ENCODE data around the gene CRKL.

Gene CRKL

DNA sequence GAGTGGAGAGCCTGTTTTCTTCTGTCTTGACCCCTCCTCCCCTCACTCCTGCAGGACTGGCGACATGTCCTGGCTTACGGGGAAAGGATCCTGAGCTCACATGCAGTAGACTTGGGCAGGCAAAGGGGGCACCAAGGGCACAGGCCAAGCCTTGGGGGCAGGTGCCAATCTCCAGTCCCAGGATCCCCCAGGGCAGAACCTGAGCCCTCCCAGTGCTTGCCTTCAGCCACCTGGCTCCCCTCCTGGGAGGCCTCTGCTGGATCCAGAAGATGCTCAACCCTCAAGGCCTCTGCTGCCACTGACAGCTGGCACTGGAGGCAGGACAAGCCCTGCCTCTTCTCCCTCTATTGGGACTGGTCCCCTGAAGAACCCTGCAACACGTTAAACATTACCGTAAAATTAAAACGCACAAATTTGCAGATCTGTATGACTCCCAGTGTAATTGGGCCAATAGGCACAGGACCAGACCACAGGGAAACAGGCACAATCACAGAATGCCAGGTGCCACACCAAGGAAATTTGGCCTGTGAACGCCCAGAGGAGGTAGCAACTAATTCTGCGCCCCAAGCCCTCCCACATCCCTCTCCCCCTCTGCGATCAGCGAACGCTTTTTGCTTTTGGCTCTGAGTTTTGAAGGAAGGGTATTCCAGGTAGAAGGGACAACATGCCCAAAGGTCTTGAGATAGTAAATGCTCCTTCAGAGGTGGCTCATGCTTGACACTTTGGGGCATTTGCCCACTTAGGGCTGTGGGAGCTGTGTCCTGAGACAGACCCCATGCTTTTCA, 63.9 kb downstream of the CRKL start:
- peaks cover 9% of the 10 kb centered on the region for H3K36me3 ChIP-seq (ENCODE audit: control insufficient read depth, insufficient read depth, low read length)
- H3K4me1 ChIP-seq (ENCODE audit: control insufficient read depth, insufficient read depth, low read length), result peaks cover 12% of the 10 kb centered on the region; the same call in 1 of the 2 replicates
- H3K27me3 ChIP-seq (ENCODE audit: control insufficient read depth, insufficient read depth, low read length), result peaks cover 28% of the 10 kb centered on the region
- H3K9me3 ChIP-seq (ENCODE audit: control insufficient read depth, insufficient read depth, low read length), result peaks cover 6% of the 10 kb centered on the region
- peak overlapping the region; percentile 84 for H3K4me3 ChIP-seq (ENCODE audit: low read depth, low read length)
- H3K27ac ChIP-seq (ENCODE audit: low read depth, low read length), result peak overlapping the region; percentile 36
- no peak overlapping the region for H3K9ac ChIP-seq (ENCODE audit: low read depth, low read length)

DNA sequence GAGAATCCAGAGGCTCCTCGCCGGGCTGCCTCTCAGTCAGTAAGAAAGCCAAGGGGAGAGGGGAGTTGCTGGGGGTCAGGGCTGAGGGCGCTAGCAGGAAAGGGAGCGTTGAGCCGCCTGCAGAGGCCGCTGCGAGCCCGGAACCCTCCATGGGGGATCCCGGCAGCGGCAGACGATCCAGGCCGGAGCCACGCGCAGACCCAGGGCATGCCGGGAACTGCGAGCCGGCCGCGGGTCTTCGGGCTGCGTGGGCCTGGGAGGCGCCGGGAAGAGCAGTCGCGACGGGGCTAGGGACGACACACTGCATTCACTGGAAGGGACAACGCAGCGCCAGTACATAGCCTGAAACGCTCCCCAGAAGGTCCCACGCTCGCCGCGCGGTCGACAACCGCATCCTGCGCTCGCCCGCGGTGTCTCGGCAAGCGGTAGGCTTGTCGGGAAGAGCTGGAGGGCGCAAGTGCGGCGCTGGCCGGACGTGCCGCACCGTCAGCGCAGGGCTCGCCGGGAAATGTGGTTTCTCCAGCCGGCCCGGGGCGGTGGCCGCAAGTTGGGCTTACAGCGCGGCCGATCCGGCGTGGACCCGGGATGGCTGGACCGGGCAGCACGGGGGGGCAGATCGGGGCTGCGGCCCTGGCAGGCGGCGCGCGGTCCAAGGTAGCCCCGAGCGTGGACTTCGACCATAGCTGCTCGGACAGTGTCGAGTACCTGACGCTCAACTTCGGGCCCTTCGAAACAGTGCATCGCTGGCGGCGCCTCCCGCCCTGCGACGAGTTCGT, 64.8 kb downstream of the CRKL start, which contains the start of gene LZTR1:
TSS of gene LZTR1 (plus strand) at position 511 of the 776 bp plus-strand sequence. CDS start at position 586, 75 bp downstream.
- H3K4me3 ChIP-seq (ENCODE audit: low read depth, low read length), result peak within 1 kb of the TSS; percentile 84
- H3K27me3 ChIP-seq (ENCODE audit: control insufficient read depth, insufficient read depth, low read length), result peaks cover 25% of the 10 kb centered on the region
- H3K27ac ChIP-seq (ENCODE audit: low read depth, low read length), result peak within 1 kb of the TSS; percentile 74
- peaks cover 12% of the 10 kb centered on the region; the same call in 1 of the 2 replicates for H3K4me1 ChIP-seq (ENCODE audit: control insufficient read depth, insufficient read depth, low read length)
- H3K9me3 ChIP-seq (ENCODE audit: control insufficient read depth, insufficient read depth, low read length), result peaks cover 6% of the 10 kb centered on the region
- H3K36me3 ChIP-seq (ENCODE audit: control insufficient read depth, insufficient read depth, low read length), result peaks cover 12% of the 10 kb centered on the region
- H3K9ac ChIP-seq (ENCODE audit: low read depth, low read length), result peak within 1 kb of the TSS; percentile 94

DNA sequence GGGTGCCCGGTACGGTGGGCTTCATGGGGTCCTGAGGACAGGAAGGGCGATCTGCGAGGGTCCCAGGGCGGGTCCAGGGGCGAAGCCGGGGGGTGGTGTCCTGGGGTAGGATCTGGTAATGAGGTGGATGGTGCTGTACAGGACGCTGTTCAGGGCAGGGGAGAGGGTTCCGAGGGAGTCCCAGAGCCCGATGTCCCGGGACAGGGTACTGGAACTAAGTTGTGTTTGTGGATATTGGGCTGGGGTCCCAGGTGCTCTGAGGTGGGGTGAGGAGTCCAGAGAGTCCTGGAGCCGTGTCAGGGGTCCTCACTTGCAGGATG, 65.3 kb downstream of the CRKL start:
- peaks cover 12% of the 10 kb centered on the region; the same call in 1 of the 2 replicates for H3K4me1 ChIP-seq (ENCODE audit: control insufficient read depth, insufficient read depth, low read length)
- peaks cover 16% of the 10 kb centered on the region for H3K36me3 ChIP-seq (ENCODE audit: control insufficient read depth, insufficient read depth, low read length)
- H3K27me3 ChIP-seq (ENCODE audit: control insufficient read depth, insufficient read depth, low read length), result peaks cover 24% of the 10 kb centered on the region
- H3K4me3 ChIP-seq (ENCODE audit: low read depth, low read length), result peak overlapping the region; percentile 84
- no peak overlapping the region for H3K27ac ChIP-seq (ENCODE audit: low read depth, low read length)
- H3K9me3 ChIP-seq (ENCODE audit: control insufficient read depth, insufficient read depth, low read length), result peaks cover 6% of the 10 kb centered on the region
- peak overlapping the region; percentile 94 for H3K9ac ChIP-seq (ENCODE audit: low read depth, low read length)

DNA sequence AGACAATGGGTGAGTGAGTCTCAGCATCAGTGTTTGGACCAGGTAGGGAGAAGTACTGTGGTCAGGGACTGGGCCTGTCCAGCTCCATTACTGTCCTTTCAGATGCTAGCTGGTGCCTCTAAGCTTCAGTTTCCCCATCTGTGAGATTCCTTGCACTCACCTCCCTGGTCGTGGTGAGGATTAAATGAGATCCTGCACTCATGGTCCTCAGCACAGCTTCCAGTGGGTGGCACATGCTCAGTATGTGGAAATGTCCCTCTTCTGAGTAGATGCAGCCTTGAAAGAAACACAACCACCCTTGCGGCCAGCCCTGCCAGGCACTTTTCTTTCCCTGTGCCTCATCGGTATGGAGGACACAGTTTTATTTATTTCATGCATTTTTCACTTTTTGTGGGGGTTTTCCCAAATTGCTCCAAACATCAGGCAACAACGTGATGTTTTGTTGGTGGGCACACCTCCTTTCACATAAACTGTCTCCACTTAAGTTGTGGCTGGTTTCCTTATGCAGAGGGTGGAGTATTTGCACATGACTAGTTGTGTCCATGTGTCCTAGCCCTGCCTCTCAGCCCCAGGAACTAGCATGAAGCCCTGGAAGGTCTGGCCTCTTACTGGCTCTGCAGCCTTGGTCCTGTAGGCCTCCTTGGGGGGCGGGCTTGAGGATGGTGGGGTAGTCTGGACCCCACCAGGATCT, 66.0 kb downstream of the CRKL start:
- Histone ChIP-seq H3K27me3 (ENCODE audit: control insufficient read depth, insufficient read depth, low read length) (peaks cover 24% of the 10 kb centered on the region), H3K27ac (ENCODE audit: low read depth, low read length) (no peak overlapping the region), H3K4me1 (ENCODE audit: control insufficient read depth, insufficient read depth, low read length) (peaks cover 12% of the 10 kb centered on the region; the same call in 1 of the 2 replicates), H3K9me3 (ENCODE audit: control insufficient read depth, insufficient read depth, low read length) (peaks cover 6% of the 10 kb centered on the region), H3K9ac (ENCODE audit: low read depth, low read length) (no peak overlapping the region), H3K36me3 (ENCODE audit: control insufficient read depth, insufficient read depth, low read length) (peaks cover 23% of the 10 kb centered on the region), H3K4me3 (ENCODE audit: low read depth, low read length) (peak overlapping the region; percentile 84)

DNA sequence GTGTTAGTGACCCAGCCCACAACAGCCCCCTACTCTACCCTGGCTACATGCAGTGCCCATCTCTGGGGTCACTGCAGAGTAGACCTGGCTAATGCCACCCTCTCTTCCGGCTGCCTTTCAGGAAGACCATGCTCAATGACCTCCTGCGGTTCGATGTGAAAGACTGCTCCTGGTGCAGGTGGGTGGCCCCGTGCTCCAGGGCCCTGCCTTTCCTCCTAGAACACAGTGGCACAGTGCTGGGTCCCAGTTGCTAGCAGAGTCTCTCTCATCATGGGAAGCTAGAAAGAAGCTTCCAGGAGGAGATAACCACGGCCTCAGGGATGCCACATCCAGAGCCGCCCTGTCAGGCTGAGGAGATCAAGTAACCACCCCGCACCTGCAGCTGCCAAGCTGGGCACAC, 68.5 kb downstream of the CRKL start:
- no peak overlapping the region for H3K9ac ChIP-seq (ENCODE audit: low read depth, low read length)
- peaks cover 7% of the 10 kb centered on the region for H3K27me3 ChIP-seq (ENCODE audit: control insufficient read depth, insufficient read depth, low read length)
- H3K4me1 ChIP-seq (ENCODE audit: control insufficient read depth, insufficient read depth, low read length), result peaks cover 5% of the 10 kb centered on the region; the same call in 1 of the 2 replicates
- no peak overlapping the region for H3K4me3 ChIP-seq (ENCODE audit: low read depth, low read length)
- no peak overlapping the region for H3K27ac ChIP-seq (ENCODE audit: low read depth, low read length)
- H3K36me3 ChIP-seq (ENCODE audit: control insufficient read depth, insufficient read depth, low read length), result peaks cover 30% of the 10 kb centered on the region
- no peaks in the 10 kb centered on the region for H3K9me3 ChIP-seq (ENCODE audit: control insufficient read depth, insufficient read depth, low read length)

DNA sequence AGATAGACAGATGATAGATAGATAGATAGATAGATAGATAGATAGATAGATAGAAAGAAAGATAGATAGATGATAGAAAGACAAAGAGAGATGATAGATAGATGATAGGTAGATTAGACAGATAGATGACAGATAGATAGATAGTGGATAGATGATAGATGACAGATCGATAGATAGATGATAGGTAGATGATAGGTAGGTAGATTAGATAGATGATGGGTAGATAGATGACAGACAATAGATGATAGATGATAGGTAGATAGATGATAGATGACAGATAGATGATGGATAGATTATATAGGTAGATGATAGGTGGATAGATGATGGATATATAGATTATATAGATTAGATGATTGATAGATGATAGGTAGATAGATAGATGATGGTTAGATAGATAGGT, 69.2 kb downstream of the CRKL start:
- H3K9me3 ChIP-seq (ENCODE audit: control insufficient read depth, insufficient read depth, low read length), result no peaks in the 10 kb centered on the region
- H3K36me3 ChIP-seq (ENCODE audit: control insufficient read depth, insufficient read depth, low read length), result peaks cover 33% of the 10 kb centered on the region
- H3K27ac ChIP-seq (ENCODE audit: low read depth, low read length), result no peak overlapping the region
- H3K27me3 ChIP-seq (ENCODE audit: control insufficient read depth, insufficient read depth, low read length), result peaks cover 5% of the 10 kb centered on the region
- no peak overlapping the region for H3K9ac ChIP-seq (ENCODE audit: low read depth, low read length)
- H3K4me1 ChIP-seq (ENCODE audit: control insufficient read depth, insufficient read depth, low read length), result peaks cover 3% of the 10 kb centered on the region; the same call in 1 of the 2 replicates
- no peak overlapping the region for H3K4me3 ChIP-seq (ENCODE audit: low read depth, low read length)

DNA sequence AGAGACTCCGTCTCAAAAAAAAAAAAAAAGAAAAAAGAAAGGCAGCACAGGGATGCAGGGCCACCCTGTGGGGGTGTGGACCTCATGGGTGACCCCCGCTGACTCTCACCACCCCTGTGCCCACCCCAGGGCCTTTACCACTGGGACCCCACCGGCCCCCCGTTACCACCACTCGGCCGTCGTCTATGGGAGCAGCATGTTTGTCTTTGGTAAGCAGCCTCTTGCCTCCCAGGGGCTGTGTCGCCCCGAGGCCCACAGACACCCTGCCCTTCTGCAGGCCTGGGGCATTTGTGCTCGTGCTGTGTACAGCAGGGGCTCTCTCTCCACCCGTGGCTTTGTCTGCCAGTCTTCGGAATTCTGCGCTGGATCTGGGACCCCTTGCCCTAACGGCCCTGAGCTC, 70.2 kb downstream of the CRKL start:
- H3K4me3 ChIP-seq (ENCODE audit: low read depth, low read length), result no peak overlapping the region
- H3K27me3 ChIP-seq (ENCODE audit: control insufficient read depth, insufficient read depth, low read length), result peaks cover 5% of the 10 kb centered on the region
- no peak overlapping the region for H3K9ac ChIP-seq (ENCODE audit: low read depth, low read length)
- no peak overlapping the region for H3K27ac ChIP-seq (ENCODE audit: low read depth, low read length)
- H3K9me3 ChIP-seq (ENCODE audit: control insufficient read depth, insufficient read depth, low read length), result no peaks in the 10 kb centered on the region
- H3K4me1 ChIP-seq (ENCODE audit: control insufficient read depth, insufficient read depth, low read length), result no peaks in the 10 kb centered on the region
- peaks cover 44% of the 10 kb centered on the region for H3K36me3 ChIP-seq (ENCODE audit: control insufficient read depth, insufficient read depth, low read length)

DNA sequence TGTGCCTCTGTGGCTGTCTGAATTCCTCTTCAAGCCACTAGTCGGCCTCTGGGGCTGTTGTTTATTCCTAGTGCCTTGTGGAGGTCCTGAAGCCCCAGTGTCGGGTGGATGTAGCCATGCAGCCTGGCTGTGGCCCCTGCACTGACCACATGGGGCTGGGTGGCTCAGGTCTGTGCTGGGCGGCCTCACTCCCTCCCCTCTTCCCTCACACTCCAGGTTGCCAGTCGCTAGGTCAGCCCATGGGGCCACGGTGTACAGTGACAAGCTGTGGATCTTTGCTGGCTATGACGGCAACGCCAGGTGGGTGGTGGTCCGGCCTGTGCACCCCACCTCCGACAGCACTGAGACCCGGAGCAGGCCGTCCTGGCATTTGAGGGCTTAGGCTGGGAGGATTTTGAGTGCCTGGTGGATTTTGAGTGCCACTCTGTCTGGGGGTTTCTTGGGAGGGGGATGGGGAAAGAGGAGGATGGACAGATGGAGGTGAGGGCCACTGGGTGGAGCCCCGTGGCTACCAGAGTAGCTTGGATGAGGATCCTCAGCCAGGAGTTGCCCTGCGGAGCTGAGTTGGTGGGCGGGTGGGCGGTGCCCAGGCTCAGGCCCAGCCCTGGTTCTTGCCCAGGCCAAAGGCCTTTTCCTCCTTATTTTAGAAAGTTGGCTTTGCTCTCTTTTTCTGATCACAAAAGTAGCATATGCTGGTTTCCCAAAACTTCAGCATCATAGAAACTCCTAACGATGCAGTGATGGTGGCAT, 71.5 kb downstream of the CRKL start:
- Histone ChIP-seq H3K27me3 (ENCODE audit: control insufficient read depth, insufficient read depth, low read length) (no peaks in the 10 kb centered on the region), H3K9me3 (ENCODE audit: control insufficient read depth, insufficient read depth, low read length) (no peaks in the 10 kb centered on the region), H3K36me3 (ENCODE audit: control insufficient read depth, insufficient read depth, low read length) (peaks cover 51% of the 10 kb centered on the region), H3K9ac (ENCODE audit: low read depth, low read length) (no peak overlapping the region), H3K4me3 (ENCODE audit: low read depth, low read length) (no peak overlapping the region), H3K4me1 (ENCODE audit: control insufficient read depth, insufficient read depth, low read length) (no peaks in the 10 kb centered on the region), H3K27ac (ENCODE audit: low read depth, low read length) (no peak overlapping the region)

DNA sequence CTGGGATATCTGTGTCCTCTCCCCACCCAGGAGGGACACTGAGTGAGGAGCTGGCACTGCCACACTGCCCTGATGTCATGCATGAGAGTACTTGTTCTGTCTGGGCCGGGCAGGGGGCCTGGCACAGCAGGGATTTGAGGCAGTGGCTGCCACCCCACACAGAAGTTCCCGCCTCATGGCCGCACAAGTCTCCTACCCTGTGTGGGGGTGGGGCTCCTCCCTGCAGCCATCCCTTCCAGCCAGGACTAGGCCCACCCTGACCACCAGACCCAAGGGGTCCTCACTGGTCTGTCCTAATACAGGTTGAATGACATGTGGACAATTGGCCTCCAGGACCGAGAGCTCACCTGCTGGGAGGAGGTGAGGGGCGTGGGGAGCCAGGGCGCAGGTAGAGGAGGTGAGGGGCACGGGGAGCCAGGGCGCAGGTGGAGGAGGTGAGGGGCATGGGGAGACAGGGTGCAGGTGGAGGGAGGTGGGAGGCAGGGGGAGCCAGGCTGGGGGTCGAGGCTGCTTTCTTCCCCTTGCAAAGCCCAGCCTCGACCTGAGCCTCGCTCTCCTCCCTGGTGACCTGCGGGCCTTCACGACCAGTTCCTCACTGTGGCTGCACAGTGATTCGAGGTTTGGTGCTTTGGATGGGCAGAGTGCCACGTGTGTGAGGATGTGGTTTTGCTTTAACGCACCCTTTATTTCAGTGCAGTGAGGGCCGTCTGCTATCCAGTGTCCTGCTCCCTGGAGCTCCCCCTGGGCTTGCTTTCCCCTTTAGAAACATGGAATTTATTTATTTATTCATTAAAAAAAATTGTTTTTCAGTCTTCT, 72.3 kb downstream of the CRKL start:
- Histone ChIP-seq H3K9ac (ENCODE audit: low read depth, low read length) (no peak overlapping the region), H3K27me3 (ENCODE audit: control insufficient read depth, insufficient read depth, low read length) (no peaks in the 10 kb centered on the region), H3K9me3 (ENCODE audit: control insufficient read depth, insufficient read depth, low read length) (no peaks in the 10 kb centered on the region), H3K36me3 (ENCODE audit: control insufficient read depth, insufficient read depth, low read length) (peaks cover 48% of the 10 kb centered on the region), H3K27ac (ENCODE audit: low read depth, low read length) (no peak overlapping the region), H3K4me1 (ENCODE audit: control insufficient read depth, insufficient read depth, low read length) (no peaks in the 10 kb centered on the region), H3K4me3 (ENCODE audit: low read depth, low read length) (no peak overlapping the region)

Data from HUES48 (cell line).